Heart left ventricle (tissue), 16 donors: ENCODE measurements around the gene PCNX3. TPM values are rescaled to one million over a fixed set of nuclear protein-coding genes. Genes with fewer than 3 reads are reported as not detected.

Experiments used
- ATAC-seq, 4 donors: fragments of 200-7000 bp; cut with Tn5 transposase; one replicate each; pipeline ENCODE4 v1.9.1; 2020 to 2022; ENCODE audit warnings: moderate library complexity in 4 of 4, mild to moderate bottlenecking in 3 of 4, moderate number of reproducible peaks in 1 of 4
- DNase-seq, 5 donors: peaks; one replicate each; pipeline ENCODE4 v3.0.0-alpha.2; 2020
- H3K27ac ChIP-seq, 12 donors: fragments of 200-600 bp; sonication (generic) in 4 of 12; one replicate each; pipeline versions ENCODE4 v1.5.0 to v1.8.0; 2016 to 2022; ENCODE audit warnings: mild to moderate bottlenecking in 2 of 12
- H3K27me3 ChIP-seq, 9 donors: fragments of 200-600 bp; sonication (generic) in 2 of 9; one replicate each; pipeline versions ENCODE4 v1.5.1 to v1.8.0; 2016 to 2022; ENCODE audit warnings: mild to moderate bottlenecking in 3 of 9
- H3K36me3 ChIP-seq, 9 donors: fragments of 200-600 bp; sonication (generic) in 2 of 9; one replicate each; pipeline versions ENCODE4 v1.5.0 to v1.8.0; 2018 to 2022; ENCODE audit warnings: mild to moderate bottlenecking in 2 of 9
- H3K4me1 ChIP-seq, 12 donors: fragments of 200-600 bp; sonication (generic) in 4 of 12; one replicate each; pipeline versions ENCODE4 v1.5.0 to v1.8.0; 2016 to 2022; ENCODE audit warnings: mild to moderate bottlenecking in 3 of 12
- H3K4me3 ChIP-seq, 12 donors: fragments of 200-600 bp; sonication (generic) in 4 of 12; one replicate each; pipeline versions ENCODE4 v1.5.0 to v1.8.0; 2017 to 2022; ENCODE audit warnings: mild to moderate bottlenecking in 9 of 12, moderate library complexity in 4 of 12
- H3K9me3 ChIP-seq, 12 donors: fragments of 200-600 bp; sonication (generic) in 4 of 12; one replicate each; pipeline versions ENCODE4 v1.5.0 to v1.8.0; 2016 to 2022; ENCODE audit warnings: mild to moderate bottlenecking in 1 of 12
- POLR2A ChIP-seq, 2 donors: fragments of 450-650 bp; IDR thresholded peaks; one replicate each; pipeline ENCODE4 v1.6.1; 2017; ENCODE audit warnings: antibody characterized with exemption in 2 of 2, mild to moderate bottlenecking in 2 of 2, moderate library complexity in 2 of 2
- WGBS, 4 donors: extraction: QIAGEN DNeasy Blood & Tissue Kit in 2 of 4; methylation state at CpG; one replicate each; pipeline versions ENCODE4 v1.1.5 to v1.1.7; 2013 to 2018; 5-methylcytosine and 5-hydroxymethylcytosine counted together
- intact Hi-C, 10 donors: fragments of 100-400 bp; cut with DNase I; formaldehyde crosslinking; loops; one replicate each; pipeline versions ENCODE4 v1.11.1 to v1.14.2; 2022
- polyA plus RNA-seq, 2 donors: library from polyadenylated mRNA; stranded (reverse); fragments of 200-250 nt; gene quantifications; one replicate each; pipeline ENCODE4 v1.2.3, GENCODE V29; 2013
- total RNA-seq, 9 donors: library from RNA; depleted of rRNA in 2 of 9; stranded (reverse); fragments of >200 nt in 2 of 9; fragmentation: NEBNext Ultra II Directional in 3 of 9; extraction: Animal tissue kit (Norgen Biotek cat#: 25700) in 3 of 9; gene quantifications; one replicate each; pipeline versions ENCODE4 v1.1.0 to v1.2.4, GENCODE V29; 2016 to 2023
- TF ChIP-seq, protein P1 (sequence below), 12 donors: fragments of 200-600 bp; sonication (generic) in 4 of 12; IDR thresholded peaks; one replicate each; pipeline versions ENCODE4 v1.5.0 to v1.8.0; 2018 to 2022; ENCODE audit warnings: antibody characterized with exemption in 12 of 12, mild to moderate bottlenecking in 5 of 12
- donor health status: ischemic (EF 13 %, LVEDD 7.1; RV severe dilation, severe dysfunction).
- donor health status: healthy with polysubstance abuse.
- donor health status: DM: no; HTN: yes; CAD: no.
- donor health status: DM: no; HTN: no; CAD: no.
- donor health status: ischemic (EF 25% LVEDD 6.9; RV normal size, moderate dysfunction).
- donor health status: ischemic (EF 25% LVEDD 5.7; RV mildly dilated, moderate dysfunction).
- donor health status: healthy.
- donor health status: DM: yes; HTN: yes; CAD: no.
- donor health status: ischemic (EF 35%, LVEDD 5.7; RV mildly dilated, moderate dysfunction).
- donor health status: nonischemic (EF 11% LVEDD 7.7; RV severe dilation, severe dysfunction).
- donor health status: DM: yes; HTN: yes; CAD: no.
- donor health status: PGD.
- donor health status: ischemic (EF 29% LVEDD 5.4; RV normal size, mild dysfunction).
- donor health status: nonischemic (EF 23%, LVEDD 6.1; RV moderate dilation, normal function).

The PCNX3 gene
- total and polyA plus RNA-seq, 11 donors = 7.1 to 23.4 (median 14.4) TPM

DNA sequence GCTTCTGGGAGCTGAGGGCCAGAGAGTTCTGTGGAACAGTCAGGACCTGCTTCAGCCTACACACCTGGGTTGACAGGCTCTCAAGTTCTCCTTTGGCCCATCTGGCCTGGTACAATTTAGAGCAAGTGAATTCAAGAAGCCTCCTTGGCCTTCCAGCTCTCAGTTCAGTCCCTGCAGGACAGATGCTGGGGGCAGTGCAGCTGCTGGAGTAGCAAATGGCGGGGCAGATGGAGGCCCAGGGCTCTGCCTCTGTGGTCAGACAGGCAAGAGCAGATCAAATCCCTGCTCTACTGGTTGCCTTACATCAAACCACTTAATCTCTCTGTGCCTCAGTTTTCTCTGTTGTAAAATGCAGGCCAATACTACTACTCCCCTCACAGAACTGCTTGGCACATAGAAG, 11.3 kb upstream of the PCNX3 start:
- no peak overlapping the region for H3K27ac ChIP-seq
- H3K9me3 ChIP-seq = no peaks in the 10 kb centered on the region
- DNase-seq (no peak), ATAC-seq (no peak)
- peaks cover 4 to 48% (median 25%) of the 10 kb centered on the region in 12 donors for H3K4me1 ChIP-seq
- no peak for TF ChIP-seq POLR2A (IDR thresholded peaks at IDR 0.05)
- TF ChIP-seq, protein P1, sequence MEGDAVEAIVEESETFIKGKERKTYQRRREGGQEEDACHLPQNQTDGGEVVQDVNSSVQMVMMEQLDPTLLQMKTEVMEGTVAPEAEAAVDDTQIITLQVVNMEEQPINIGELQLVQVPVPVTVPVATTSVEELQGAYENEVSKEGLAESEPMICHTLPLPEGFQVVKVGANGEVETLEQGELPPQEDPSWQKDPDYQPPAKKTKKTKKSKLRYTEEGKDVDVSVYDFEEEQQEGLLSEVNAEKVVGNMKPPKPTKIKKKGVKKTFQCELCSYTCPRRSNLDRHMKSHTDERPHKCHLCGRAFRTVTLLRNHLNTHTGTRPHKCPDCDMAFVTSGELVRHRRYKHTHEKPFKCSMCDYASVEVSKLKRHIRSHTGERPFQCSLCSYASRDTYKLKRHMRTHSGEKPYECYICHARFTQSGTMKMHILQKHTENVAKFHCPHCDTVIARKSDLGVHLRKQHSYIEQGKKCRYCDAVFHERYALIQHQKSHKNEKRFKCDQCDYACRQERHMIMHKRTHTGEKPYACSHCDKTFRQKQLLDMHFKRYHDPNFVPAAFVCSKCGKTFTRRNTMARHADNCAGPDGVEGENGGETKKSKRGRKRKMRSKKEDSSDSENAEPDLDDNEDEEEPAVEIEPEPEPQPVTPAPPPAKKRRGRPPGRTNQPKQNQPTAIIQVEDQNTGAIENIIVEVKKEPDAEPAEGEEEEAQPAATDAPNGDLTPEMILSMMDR (IDR thresholded peaks at IDR 0.05) = no peak
- H3K4me3 ChIP-seq = no peak overlapping the region
- intact Hi-C loops = no loop called here
- no peaks in the 10 kb centered on the region for H3K27me3 ChIP-seq
- H3K36me3 ChIP-seq = peaks cover 0 to 98% (median 84%) of the 10 kb centered on the region in 9 donors
- WGBS, 4 donors = 92 to 100% (median 97%) methylated on average over 1 of the region's 1 CpG

DNA sequence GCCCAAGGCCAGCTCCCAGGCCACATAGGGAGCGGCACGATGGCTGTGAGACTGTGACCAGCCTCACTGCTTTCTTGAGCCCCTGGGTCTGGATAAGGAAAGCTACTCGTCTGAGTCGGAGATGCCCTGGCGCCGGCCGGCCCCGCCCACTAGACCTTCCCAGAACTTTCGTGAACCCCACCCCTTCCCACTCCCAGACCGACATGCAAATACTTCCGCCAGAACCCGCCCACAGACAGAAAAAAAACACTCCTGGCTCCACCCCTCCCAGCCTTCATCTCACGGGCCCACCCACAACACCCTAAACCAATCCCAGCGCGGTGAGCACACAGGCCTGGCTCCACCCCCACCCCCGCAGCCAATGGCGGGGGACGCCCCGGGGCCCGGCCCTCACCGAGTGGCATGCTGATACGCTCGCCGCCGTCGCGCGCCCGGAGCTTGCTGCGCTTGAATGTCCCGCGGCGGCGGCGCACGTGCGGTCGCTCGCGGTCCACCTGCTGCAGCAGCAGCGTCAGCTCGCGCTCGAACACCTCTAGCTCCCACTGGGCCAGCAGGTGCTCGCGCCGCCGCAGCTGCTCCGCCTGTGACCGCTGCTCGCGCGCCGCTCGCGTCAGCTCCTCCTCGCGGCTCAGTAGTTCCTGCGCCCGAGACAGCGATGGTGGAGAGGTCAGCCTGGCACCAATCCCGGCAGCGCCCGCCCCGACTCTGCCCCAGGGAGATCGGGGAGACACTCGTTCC, 8.5 kb upstream of the PCNX3 start:
- Histone ChIP-seq H3K27ac (peak overlapping the region; percentile 29 to 89 (median 74)), H3K27me3 (no peaks in the 10 kb centered on the region), H3K36me3 (peaks cover 0 to 94% (median 73%) of the 10 kb centered on the region in 9 donors), H3K9me3 (no peaks in the 10 kb centered on the region), H3K4me1 (peaks cover 4 to 76% (median 44%) of the 10 kb centered on the region in 12 donors), H3K4me3 (peak overlapping the region in 10 of 12 donors; percentile 17 to 56 (median 40))
- TF ChIP-seq, protein P1 (IDR thresholded peaks at IDR 0.05) = no peak
- TF ChIP-seq POLR2A (IDR thresholded peaks at IDR 0.05) = peak in 1 of 2 donors; percentile 19
- ATAC-seq (peak; percentile 90 to 97 (median 96)), DNase-seq (peak; percentile 93 to 96 (median 96))
- intact Hi-C loops = loop anchor here in 1 of 10 donors (2.0 kb wide), 1 partner anchor 30 kb away; the partner anchor contains the start of gene EHBP1L1
- 16 to 21% (median 18%) methylated on average over 15 to 67 of the region's 67 CpGs for WGBS, 4 donors

DNA sequence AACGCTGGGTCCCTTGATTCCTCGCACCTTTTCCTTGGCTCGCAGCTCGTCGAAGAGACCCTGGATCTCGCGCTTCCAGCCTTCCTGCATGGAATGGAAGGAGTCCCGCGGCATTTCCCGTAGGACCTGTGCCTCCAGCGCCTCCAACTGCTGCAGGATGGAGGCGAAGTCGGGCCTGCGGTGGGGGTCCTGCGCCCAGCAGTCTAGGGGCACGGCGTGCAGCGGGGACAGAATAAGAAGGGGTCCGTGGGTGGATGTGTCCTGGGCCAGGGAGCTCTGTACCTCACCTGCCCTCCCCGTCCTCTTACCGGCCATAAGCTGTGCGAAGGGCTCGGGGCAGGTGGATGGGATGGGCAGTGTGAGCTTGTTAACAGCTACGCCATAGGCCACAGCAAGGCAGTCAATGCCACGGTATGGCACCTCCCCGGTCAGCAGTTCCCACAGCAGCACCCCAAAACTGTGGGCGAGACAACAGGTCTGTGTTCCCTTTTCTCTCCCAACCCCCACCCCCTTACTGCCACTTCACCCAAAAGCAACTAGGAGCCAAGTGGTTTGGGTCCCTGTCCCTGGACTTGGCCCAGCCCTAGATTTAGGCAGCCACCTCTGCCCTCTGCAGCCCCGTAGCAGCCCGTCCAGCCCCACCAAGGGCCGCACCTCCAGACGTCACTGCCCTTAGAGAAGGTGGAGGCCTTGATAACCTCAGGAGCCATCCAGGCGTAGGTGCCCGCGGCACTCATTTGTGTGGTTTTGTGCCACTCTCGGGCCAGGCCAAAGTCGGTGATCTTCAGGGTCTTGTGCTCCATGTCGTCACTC, 7.8 kb upstream of the PCNX3 start:
- peak in 1 of 5 donors; percentile 29 for DNase-seq
- Histone ChIP-seq H3K27me3 (no peaks in the 10 kb centered on the region), H3K4me1 (peaks cover 4 to 83% (median 50%) of the 10 kb centered on the region in 12 donors), H3K36me3 (peaks cover 0 to 94% (median 71%) of the 10 kb centered on the region in 9 donors), H3K27ac (peak overlapping the region in 9 of 12 donors; percentile 2 to 80 (median 60)), H3K4me3 (peak overlapping the region in 10 of 12 donors; percentile 17 to 56 (median 40)), H3K9me3 (no peaks in the 10 kb centered on the region)
- ATAC-seq = no peak
- TF ChIP-seq, protein P1 (IDR thresholded peaks at IDR 0.05) = no peak
- TF ChIP-seq POLR2A (IDR thresholded peaks at IDR 0.05) = no peak
- intact Hi-C loops = loop anchor here in 1 of 10 donors (2.0 kb wide), 1 partner anchor 31 kb away; the partner anchor contains the start of gene EHBP1L1
- WGBS, 4 donors = 69 to 75% (median 71%) methylated on average over 27 to 37 of the region's 37 CpGs

DNA sequence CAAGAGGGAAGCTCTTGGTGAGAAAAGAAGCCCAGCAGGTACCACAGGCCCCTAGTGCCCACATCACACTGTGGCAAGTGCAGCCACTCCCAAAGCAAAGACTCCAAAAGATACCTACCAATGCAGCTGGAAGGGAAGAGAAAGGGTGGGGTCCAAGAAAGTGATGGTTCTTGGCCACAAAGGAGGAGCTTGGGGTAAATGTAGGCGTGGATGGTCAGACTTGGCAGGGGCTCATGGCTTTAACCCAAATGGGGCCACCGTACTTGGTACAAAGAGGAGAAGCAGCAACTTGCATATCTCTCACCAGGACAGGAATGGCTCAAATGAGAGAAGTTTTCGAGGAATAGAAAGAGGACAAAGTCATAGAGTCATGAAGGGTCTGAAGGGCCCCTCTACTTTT, 6.3 kb upstream of the PCNX3 start:
- intact Hi-C loops = no loop called here
- H3K36me3 ChIP-seq = peaks cover 0 to 81% (median 57%) of the 10 kb centered on the region in 9 donors

More for the DNA sequence above, 6.3 kb upstream of the PCNX3 start:
- H3K4me1 ChIP-seq = peaks cover 4 to 86% (median 56%) of the 10 kb centered on the region in 12 donors
- no peak overlapping the region for H3K4me3 ChIP-seq
- no peak for DNase-seq
- 49 to 61% (median 53%) methylated on average over 3 of the region's 3 CpGs for WGBS, 4 donors
- no peak for ATAC-seq
- H3K27me3 ChIP-seq = no peaks in the 10 kb centered on the region
- no peaks in the 10 kb centered on the region for H3K9me3 ChIP-seq
- TF ChIP-seq, protein P1 (IDR thresholded peaks at IDR 0.05) = no peak
- no peak for TF ChIP-seq POLR2A (IDR thresholded peaks at IDR 0.05)
- H3K27ac ChIP-seq = peak overlapping the region in 6 of 12 donors; percentile 96 to 99 (median 97)
